HFFc6 (cell line): Measurements from ENCODE around the gene KRT72. TPM values are rescaled to one million over a fixed set of nuclear protein-coding genes. Genes with fewer than 3 reads are reported as not detected.

Experiments used
- DNase-seq: peaks from one replicate; pipeline ENCODE4 v3.0.0-alpha.2; 2018
- H3K27ac Mint-ChIP-seq: 2 replicates; pipeline ENCODE4 v1.8.0; 2020; ENCODE audit warnings: mild to moderate bottlenecking, mixed read lengths
- H3K27me3 Mint-ChIP-seq: 2 replicates; pipeline ENCODE4 v1.8.0; 2021; ENCODE audit warnings: mild to moderate bottlenecking, moderate library complexity, mixed read lengths; ENCODE audit not compliant: insufficient read depth
- H3K36me3 Mint-ChIP-seq: 2 replicates; pipeline ENCODE4 v1.8.0; 2021; ENCODE audit warnings: low read depth, mixed read lengths
- H3K4me1 Mint-ChIP-seq: 2 replicates; pipeline ENCODE4 v1.8.0; 2020; ENCODE audit warnings: low read depth, mixed read lengths
- H3K4me3 Mint-ChIP-seq: 2 replicates; pipeline ENCODE4 v1.8.0; 2020; ENCODE audit warnings: mild to moderate bottlenecking, moderate library complexity, mixed read lengths
- H3K9me3 Mint-ChIP-seq: 2 replicates; pipeline ENCODE4 v1.8.0; 2020; ENCODE audit warnings: mild to moderate bottlenecking, mixed read lengths
- total RNA-seq, 6 experiments: library from RNA; stranded (reverse); fragmentation: NEBNext Ultra II Directional; extraction: Animal tissue kit (Norgen Biotek cat#: 25700); gene quantifications; 2 replicates in 1 of 6; 3 replicates in 5 of 6; pipeline ENCODE4 v1.2.3, GENCODE V29; 2021
- TF ChIP-seq, protein P1 (sequence below): fragments of 200-600 bp; sonication (generic); IDR thresholded peaks from 2 replicates; pipeline ENCODE4 v1.5.0; 2021; ENCODE audit warnings: antibody characterized with exemption, mild to moderate bottlenecking

The KRT72 gene
- total RNA-seq, 6 experiments from 2014 or later: not detected

DNA sequence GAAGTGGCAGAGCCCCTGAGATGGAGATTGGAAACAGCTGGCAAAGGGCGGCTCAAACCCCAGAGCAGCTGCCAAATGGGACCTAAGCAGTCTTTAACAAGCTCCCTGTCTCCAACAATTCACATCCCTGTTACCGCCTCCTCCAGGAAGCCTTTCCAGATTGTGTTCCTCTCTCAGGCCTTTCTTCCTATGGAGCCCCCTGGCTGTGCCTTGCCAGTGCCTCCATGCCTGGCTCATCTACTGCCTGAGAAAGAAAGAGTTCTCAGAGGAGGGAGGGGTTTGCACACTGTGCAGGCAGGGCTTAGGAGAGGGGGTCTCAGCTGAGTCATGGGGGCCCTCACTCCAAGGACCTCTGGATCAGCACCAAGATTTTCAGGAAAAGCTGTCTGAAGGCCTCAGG lies 18.8 kb downstream of the KRT72 start:
- Mint-ChIP-seq H3K27me3 (peaks cover 31% of the 10 kb centered on the region), H3K36me3 (no peaks in the 10 kb centered on the region), H3K4me1 (no peaks in the 10 kb centered on the region), H3K27ac (no peak overlapping the region), H3K4me3 (no peak overlapping the region), H3K9me3 (no peaks in the 10 kb centered on the region)
- TF ChIP-seq, protein P1, sequence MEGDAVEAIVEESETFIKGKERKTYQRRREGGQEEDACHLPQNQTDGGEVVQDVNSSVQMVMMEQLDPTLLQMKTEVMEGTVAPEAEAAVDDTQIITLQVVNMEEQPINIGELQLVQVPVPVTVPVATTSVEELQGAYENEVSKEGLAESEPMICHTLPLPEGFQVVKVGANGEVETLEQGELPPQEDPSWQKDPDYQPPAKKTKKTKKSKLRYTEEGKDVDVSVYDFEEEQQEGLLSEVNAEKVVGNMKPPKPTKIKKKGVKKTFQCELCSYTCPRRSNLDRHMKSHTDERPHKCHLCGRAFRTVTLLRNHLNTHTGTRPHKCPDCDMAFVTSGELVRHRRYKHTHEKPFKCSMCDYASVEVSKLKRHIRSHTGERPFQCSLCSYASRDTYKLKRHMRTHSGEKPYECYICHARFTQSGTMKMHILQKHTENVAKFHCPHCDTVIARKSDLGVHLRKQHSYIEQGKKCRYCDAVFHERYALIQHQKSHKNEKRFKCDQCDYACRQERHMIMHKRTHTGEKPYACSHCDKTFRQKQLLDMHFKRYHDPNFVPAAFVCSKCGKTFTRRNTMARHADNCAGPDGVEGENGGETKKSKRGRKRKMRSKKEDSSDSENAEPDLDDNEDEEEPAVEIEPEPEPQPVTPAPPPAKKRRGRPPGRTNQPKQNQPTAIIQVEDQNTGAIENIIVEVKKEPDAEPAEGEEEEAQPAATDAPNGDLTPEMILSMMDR: no peak
- DNase-seq: no peak

DNA sequence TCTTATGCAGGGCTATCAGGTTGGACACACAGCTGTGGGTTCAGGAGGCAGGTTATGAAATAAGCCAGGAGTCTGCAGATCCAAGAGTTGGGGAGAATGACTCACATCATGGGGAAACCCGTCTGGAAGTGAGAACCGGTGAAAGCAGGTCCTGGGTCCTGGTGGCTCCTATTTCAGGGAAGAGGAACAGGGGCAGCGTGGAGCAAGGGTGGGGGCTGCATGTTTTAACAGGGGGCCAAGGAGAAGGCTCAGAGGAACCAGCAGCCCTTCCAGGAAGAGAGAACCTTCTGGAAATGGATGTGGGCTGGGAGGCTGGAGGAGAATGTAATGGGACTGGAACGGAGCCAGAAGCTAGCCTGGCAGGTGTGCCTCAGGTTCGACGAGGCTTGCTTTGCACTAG lies 19.8 kb downstream of the KRT72 start:
- Mint-ChIP-seq H3K4me1 (no peaks in the 10 kb centered on the region), H3K4me3 (no peak overlapping the region), H3K27me3 (peaks cover 33% of the 10 kb centered on the region), H3K27ac (no peak overlapping the region), H3K36me3 (no peaks in the 10 kb centered on the region), H3K9me3 (no peaks in the 10 kb centered on the region)
- DNase-seq: peak; percentile 20
- TF ChIP-seq, protein P1: no peak

DNA sequence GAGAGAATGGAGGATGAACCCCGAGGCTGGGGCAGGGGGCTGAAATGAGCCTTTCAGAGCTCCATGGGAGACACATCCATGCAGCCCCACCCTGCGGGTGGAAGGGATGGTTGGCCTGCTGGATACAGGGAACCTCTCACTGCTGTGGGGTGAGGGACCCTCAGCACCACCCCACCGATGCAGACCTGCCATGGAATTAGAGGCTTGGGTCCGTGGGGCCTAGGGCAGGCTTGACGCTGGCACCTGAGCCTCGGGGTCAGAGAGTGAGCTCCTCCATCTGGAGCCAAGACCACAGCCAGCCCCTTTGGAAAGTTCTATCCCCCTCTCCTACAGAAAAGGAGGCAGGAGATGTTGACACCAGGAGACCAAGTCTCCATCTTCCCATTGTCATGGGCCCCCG lies 20.2 kb downstream of the KRT72 start:
- H3K4me1 Mint-ChIP-seq: no peaks in the 10 kb centered on the region
- TF ChIP-seq, protein P1: no peak
- H3K4me3 Mint-ChIP-seq: no peak overlapping the region
- H3K36me3 Mint-ChIP-seq: no peaks in the 10 kb centered on the region
- no peak for DNase-seq
- H3K27me3 Mint-ChIP-seq: peaks cover 32% of the 10 kb centered on the region
- no peaks in the 10 kb centered on the region for H3K9me3 Mint-ChIP-seq
- H3K27ac Mint-ChIP-seq: no peak overlapping the region

DNA sequence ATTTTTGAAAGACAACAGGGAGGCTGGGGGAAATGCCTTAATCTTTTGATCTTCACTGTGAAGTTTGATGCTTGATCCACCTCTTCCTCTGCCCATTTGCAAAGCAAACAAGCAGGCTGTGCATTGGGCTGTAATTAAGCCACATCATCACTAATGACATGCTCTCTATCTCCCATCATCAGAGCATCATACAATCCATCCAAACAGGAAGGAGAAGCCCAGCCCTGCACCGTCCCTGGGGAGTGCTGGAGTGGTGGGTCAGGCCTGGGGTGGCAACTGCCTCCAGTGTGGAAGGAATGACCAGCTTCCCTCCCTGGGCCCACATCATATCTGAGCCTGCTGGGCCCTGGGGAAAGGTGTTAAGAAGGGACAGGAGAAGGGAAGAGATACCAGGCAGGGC lies 20.8 kb downstream of the KRT72 start:
- H3K4me1 Mint-ChIP-seq: no peaks in the 10 kb centered on the region
- no peaks in the 10 kb centered on the region for H3K9me3 Mint-ChIP-seq
- H3K4me3 Mint-ChIP-seq: no peak overlapping the region
- H3K27me3 Mint-ChIP-seq: peaks cover 34% of the 10 kb centered on the region
- no peak for DNase-seq
- H3K36me3 Mint-ChIP-seq: no peaks in the 10 kb centered on the region
- TF ChIP-seq, protein P1: no peak
- H3K27ac Mint-ChIP-seq: no peak overlapping the region

DNA sequence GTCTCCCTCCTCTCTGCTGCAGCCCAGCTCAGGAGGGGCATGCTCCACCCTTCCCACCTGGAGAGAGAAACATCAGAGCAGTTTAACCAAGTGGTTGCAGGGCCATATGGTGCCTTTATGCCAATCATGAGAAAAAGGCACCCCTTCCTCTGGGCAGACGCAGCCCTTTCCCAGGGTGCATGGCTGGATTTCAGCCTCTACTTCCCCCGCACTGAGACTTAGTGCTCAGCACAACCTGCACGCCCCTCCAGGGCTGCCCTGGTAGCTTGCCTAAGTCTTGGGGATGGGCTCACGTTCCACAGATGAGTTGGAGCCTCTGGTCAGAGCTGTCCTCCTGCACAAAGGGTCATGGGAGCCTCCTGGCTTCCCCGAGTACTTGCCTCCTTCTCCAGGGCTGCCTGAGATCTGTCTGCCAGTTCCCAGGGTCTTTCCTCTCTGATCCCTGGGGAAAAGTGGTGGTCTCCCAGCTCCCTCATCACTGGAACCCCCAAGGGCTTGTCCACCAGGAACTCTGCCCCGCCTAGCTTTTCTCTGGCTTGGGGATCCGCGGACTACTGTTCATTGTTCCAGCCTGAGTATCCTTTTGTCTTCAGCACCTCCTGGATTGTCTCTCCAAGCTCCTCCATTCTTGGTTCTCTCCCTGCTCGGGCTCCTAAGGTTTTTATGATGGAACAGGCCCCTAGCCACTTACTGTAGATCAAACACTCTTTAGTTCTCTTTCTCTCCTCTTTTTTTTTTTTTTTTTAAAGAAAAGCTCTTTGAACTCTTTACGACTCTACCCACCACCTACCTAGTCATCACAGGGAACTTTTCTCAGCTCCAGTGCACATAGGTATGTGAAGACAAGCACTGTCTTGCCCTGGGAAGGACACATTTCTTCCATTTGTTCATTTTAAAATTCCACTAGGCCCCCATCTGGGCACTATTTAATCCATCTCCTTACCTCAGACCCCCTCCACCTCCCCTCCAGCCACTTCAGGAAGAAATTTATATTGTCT lies 21.5 kb downstream of the KRT72 start:
- H3K36me3 Mint-ChIP-seq: no peaks in the 10 kb centered on the region
- no peak overlapping the region for H3K4me3 Mint-ChIP-seq
- TF ChIP-seq, protein P1: no peak
- no peak for DNase-seq
- no peaks in the 10 kb centered on the region for H3K9me3 Mint-ChIP-seq
- no peaks in the 10 kb centered on the region for H3K4me1 Mint-ChIP-seq
- H3K27ac Mint-ChIP-seq: no peak overlapping the region
- H3K27me3 Mint-ChIP-seq: peaks cover 40% of the 10 kb centered on the region
